ENCODE measurements around the gene ENTPD3. TPM values are rescaled to one million over a fixed set of nuclear protein-coding genes. Genes with fewer than 3 reads are reported as not detected.

The ENTPD3 gene
- total RNA-seq, 1 experiment from 2014 or later: not detected

DNA sequence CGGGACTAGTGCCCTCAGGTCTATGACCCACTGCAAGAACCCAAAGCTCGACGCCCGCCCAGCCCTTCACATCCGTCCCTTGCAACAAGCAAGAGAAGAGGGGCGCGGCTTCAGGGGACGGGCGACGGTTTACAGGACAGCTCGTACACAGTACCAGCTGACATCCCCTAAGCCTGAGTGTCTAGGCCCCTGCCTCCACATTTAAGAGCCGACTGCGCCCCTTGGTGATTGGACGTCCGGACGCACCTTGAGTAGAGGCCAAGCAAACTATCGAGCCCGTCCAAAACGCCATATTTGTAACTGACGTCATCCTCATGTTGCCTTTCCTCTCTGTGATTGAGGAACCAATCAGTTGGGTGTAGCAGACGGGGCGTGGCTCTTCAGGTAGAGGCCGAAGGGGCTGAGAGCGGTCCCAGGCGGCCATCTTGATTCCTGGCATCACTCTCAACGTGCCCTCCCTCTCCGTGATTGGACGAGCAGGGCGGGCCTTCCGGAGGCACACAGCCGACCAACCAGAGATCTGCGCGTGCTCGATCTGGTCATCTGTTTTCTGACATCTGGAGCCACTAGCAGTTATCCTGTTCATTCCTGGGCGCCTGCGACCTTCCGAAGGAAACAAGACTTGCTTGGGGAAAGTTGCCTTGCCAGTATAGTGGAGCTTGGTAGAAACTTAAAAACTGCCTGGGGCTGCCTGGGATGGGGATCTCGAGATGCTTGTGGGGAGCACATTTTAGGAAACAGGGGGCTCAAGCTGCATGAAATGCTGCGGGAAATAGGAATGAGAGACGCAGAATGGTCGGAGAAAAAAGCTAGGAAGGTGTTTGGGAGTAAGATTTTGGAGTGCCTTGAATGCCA is 66.1 kb downstream of the ENTPD3 start:
- H2BK5ac ChIP-seq (ENCODE audit: insufficient read length, low read length): peak overlapping the region; percentile 23
- Mint-ChIP-seq H3K4me1 (peaks cover 11 to 21% of the 10 kb centered on the region in 2 experiments), H3K27me3 (ENCODE audit: low read depth) (peaks cover 3% of the 10 kb centered on the region; the same call in 1 of the 2 replicates), H3K4me3 (peak overlapping the region; percentile 86 to 91), H3K36me3 (ENCODE audit: insufficient read depth in 1 of 3, low read depth in 3 of 3) (peaks cover 5 to 9% (median 6%) of the 10 kb centered on the region in 3 experiments), H3K27ac (peak overlapping the region; percentile 98 to 99 (median 99)), H3K9me3 (no peaks in the 10 kb centered on the region)
- DNase-seq: peak; percentile 100
- H2BK20ac ChIP-seq (ENCODE audit: low read depth, low read length, poor library complexity, severe bottlenecking): no peak overlapping the region
- H3T11ph ChIP-seq (ENCODE audit: low read length): no peak overlapping the region
- no peak overlapping the region for H2BK120ac ChIP-seq (ENCODE audit: low read depth, low read length, poor library complexity, severe bottlenecking)
- H3K4me1 ChIP-seq (ENCODE audit: insufficient read depth, low read length): 0 out of 2 replicates have a peak, but pooled peaks cover 2% of the 10 kb centered on the region
- no peaks in the 10 kb centered on the region for H3K9me3 ChIP-seq (ENCODE audit: control insufficient read depth, low read depth, low read length)
- peak overlapping the region; percentile 82 for H3K4me2 ChIP-seq (ENCODE audit: insufficient read depth, insufficient read length, low read length)
- no peak overlapping the region for H2BK12ac ChIP-seq (ENCODE audit: insufficient read length, low read depth, low read length)
- peak overlapping the region; percentile 87 for H3K9ac ChIP-seq (ENCODE audit: extremely low read depth, insufficient read length, low read length)
- peaks cover 7% of the 10 kb centered on the region; the same call in 1 of the 2 replicates for H3K79me2 ChIP-seq (ENCODE audit: insufficient read depth, low read length)
- no CpG with 5 or more reads among the region's 41 CpGs for WGBS (ENCODE audit: extremely low coverage, insufficient read length, low lambda C conversion rate)
- H4K20me1 ChIP-seq (ENCODE audit: control insufficient read depth, insufficient read depth, insufficient read length): no peaks in the 10 kb centered on the region
- TF ChIP-seq, protein P1, sequence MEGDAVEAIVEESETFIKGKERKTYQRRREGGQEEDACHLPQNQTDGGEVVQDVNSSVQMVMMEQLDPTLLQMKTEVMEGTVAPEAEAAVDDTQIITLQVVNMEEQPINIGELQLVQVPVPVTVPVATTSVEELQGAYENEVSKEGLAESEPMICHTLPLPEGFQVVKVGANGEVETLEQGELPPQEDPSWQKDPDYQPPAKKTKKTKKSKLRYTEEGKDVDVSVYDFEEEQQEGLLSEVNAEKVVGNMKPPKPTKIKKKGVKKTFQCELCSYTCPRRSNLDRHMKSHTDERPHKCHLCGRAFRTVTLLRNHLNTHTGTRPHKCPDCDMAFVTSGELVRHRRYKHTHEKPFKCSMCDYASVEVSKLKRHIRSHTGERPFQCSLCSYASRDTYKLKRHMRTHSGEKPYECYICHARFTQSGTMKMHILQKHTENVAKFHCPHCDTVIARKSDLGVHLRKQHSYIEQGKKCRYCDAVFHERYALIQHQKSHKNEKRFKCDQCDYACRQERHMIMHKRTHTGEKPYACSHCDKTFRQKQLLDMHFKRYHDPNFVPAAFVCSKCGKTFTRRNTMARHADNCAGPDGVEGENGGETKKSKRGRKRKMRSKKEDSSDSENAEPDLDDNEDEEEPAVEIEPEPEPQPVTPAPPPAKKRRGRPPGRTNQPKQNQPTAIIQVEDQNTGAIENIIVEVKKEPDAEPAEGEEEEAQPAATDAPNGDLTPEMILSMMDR (conservative IDR thresholded peaks at IDR 0.05): no peak
- H3K27ac ChIP-seq (ENCODE audit: insufficient read length, low read depth, low read length): peak overlapping the region; percentile 27
- peak overlapping the region; percentile 82 for H3K14ac ChIP-seq (ENCODE audit: insufficient read depth, low read length)
- peak overlapping the region; percentile 20 for H4K5ac ChIP-seq (ENCODE audit: insufficient read length, low read depth, low read length)
- H2AK5ac ChIP-seq (ENCODE audit: insufficient read length, low read length): no peak overlapping the region
- peak overlapping the region; percentile 90 for H3K18ac ChIP-seq (ENCODE audit: insufficient read length, low read depth, low read length)
- peaks cover 11% of the 10 kb centered on the region for H3K23me2 ChIP-seq (ENCODE audit: insufficient read length, low read depth, low read length, poor library complexity, severe bottlenecking)
- H2BK15ac ChIP-seq (ENCODE audit: low read depth, low read length): no peak overlapping the region
- H4K91ac ChIP-seq (ENCODE audit: insufficient read length, low read depth, low read length): no peak overlapping the region
- H3K4ac ChIP-seq (ENCODE audit: low read depth, low read length): no peak overlapping the region; the same call in 1 of the 2 replicates
- no peak overlapping the region for H4K8ac ChIP-seq (replicated peaks; ENCODE audit: insufficient read length, low read depth, low read length)
- no peaks in the 10 kb centered on the region for H3K27me3 ChIP-seq (ENCODE audit: insufficient read depth, low read length)
- H3K79me1 ChIP-seq (ENCODE audit: insufficient read depth, low read depth, low read length, poor library complexity, severe bottlenecking): no peaks in the 10 kb centered on the region
- no peak overlapping the region for H3K56ac ChIP-seq (ENCODE audit: insufficient read length, low read depth, low read length)
- peak overlapping the region; percentile 34 for H2AFZ ChIP-seq (ENCODE audit: low read length)
- no peak overlapping the region for H3K23ac ChIP-seq (ENCODE audit: insufficient read length, low read depth, low read length)

Data from H9 (cell line).